Activated naive CD4-positive, alpha-beta T cell treated with Interleukin-2 at 50 U/mL for 16 hours (primary cell): ENCODE results near the gene LMO1.

Experiments used
- DNase-seq: peaks from one replicate; pipeline ENCODE4 v3.0.0-alpha.2; 2020

Gene LMO1

GRCh38 chr11:8242499-8243280, 21.0 kb downstream of the LMO1 start:
- no peak for DNase-seq

GRCh38 chr11:8242118-8242475, 21.6 kb downstream of the LMO1 start:
- DNase-seq = no peak

DNA sequence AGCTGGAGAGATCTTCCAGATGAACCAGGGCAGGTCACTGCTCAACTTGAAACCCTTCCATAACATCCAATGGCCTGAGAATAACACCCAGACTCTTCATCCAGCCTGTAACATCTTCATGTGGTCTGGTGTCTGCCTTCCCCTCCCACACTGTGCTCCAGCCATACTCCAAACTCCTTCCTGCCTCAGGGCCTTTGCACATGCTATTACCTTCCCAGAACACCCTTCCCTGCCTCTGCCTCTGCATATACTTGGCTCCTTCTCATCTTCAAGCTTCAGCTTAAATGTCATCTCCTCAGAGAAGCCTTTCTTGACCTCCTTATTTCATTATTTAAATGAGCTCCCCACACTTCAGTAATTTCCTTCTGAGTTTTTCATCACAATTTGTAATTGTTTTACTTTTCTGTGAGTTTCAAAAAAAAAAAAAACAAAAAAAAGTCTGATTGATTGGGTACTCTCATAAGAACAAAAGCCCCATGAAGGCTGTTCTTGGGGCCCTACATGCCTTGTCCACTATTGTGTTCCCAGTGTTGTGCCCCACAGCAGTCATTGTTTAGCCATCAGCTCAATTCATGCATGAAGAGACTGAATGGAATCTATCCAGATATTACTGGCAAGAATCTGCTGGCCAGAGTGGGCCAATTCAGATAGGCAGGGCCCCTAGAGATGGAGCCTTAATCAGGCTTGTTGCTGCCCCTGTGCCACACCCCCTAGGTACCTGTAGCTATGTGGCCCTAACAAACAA, 22.1 kb downstream of the LMO1 start:
- no peak for DNase-seq

DNA sequence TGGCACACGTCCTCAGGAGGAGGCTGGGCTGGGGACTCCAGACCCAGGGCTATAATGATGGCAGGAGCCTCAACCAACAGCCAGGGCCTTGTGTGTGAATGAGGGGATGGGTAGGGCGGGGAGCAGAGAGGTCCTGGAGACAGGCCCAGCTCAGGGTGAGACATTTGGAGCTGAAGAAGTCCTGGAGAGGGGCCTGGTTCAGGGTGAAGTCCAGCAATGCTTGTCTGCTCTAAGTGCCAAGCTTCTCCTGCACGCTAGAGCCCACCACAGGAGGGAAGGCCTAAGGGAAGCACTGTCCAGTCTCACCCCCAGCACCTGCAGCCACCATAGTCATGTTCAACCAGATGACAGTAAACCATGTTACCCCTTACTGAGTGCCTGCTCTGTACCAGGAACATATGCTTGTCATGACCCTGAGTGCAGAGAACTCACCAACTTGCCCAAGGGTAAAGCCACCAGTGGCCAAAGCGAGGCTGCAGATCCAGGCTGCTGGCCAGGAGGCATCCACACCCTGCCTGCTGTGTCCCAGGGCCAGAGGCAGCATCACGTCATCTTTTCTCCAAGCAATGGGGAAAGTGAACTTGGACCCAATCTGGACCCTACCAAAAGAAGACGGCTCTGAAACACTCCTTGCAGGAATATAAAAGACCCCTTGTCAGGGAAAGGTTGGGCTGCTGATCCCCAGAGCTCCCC, 24.0 kb downstream of the LMO1 start:
- DNase-seq = no peak

- DNase-seq = no peak
These were observed 24.6 kb downstream of the LMO1 start for GRCh38 chr11:8239040-8239439.

DNA sequence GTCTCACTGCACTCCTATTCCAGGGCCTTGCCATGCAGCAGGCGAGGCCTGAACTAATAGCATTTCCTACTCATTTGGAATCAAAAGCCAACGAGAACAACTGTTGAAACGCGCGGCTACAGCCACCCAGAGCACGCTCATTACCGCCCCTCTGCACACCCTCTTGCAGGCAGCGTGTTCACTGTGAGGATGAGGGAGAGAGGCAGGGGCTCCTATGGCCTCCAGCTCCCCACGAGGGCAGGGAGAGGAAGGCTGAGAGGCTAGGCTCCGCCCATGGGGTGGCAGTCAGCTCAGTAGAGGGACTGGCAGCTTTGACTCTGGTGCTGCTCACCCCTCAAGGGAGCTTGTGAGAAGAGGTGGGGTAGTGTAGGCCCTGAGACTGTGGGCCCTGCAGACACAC, 26.2 kb downstream of the LMO1 start:
- no peak for DNase-seq

DNA sequence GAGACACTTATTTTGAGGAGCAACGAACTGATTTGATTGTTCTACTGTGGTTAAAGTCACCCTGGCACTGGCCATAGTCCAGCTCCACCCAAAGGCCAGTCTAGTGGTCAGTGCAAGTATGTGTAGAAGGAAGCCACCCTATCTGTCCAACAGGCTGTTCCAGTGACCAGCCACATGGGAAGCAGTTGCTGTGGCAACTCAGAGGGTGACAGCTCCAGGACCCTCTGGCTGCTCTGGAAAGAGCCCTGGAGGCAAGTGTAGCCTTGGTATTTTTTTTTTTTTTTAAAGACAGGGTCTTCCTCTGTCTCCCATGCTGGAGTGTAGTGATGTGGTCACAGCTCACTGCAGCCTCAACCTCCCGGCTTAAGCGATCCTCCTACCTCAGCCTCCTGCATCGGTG, 27.8 kb downstream of the LMO1 start:
- no peak for DNase-seq

- DNase-seq = no peak
These were observed 28.8 kb downstream of the LMO1 start for GRCh38 chr11:8234910-8235309.

GRCh38 chr11:8234425-8234821, 29.3 kb downstream of the LMO1 start:
- no peak for DNase-seq

DNA sequence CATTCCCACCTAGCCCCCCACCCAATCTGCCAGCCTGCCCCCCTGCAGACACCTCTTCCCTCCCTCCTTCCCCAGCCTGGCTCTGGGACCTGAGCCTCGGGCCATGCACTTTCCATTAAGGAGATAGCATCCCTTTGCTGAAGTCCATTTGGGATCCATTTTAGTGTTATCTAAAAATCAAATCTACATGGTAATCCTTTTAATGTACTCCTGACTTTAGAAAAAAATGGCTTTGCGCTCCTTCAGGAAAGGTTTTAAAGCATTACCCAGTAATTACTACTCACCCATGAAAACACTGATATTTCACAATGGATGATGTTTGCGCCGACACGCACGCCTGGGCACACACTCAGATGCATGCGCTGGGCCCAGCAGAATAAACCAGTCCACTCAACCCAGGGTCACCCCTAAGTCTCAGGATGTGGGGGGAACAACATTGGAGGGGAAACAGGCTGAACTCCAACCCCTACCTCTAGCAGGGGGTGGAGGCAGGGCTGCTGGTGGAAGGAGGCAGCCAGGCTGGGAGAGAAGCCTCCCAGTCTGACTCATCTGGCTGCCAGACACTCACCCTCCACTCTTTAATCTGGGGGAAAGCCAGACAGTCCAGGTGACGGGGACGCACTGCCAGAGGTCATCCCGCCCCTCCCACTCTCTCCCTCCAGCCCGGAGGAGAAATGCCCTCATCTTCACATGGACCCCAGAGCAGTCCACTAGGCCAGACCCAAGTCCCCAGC, 29.8 kb downstream of the LMO1 start:
- no peak for DNase-seq

DNA sequence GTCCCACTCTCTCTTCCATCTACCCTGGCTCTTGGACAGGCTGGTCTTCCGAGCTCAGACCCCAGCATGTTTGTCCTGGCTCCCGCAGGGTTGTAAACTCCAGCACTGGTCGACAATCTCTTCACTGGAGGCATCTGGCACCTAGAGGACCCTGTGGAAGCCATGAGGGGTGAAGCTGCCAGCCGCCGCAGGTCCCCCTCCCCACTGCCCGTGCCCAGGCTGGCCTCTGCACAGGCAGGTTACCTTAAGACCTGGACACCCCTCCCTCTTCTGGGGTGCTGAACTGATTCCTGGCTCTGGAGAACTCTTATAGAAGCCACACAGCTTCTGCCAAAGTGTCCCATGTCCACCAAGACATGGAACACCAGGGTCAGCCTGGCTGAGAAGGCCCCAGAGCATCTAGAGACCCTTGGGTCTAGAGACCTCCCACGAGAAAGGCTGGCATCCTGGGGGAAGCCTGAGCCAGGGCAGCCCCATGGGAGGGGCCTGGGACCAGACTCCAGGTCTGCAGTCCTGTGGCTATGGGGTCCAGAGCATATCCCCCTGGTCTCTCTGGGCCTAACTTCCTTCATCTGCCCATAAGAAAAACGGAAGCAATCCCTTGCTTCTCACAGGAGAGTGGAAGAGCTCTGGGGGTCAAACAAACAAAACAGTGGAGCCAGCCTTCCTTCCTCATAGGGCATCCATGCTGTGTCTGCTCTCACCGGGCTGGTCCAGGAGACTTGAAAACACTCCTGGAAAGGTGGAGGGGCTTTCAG, 30.6 kb downstream of the LMO1 start:
- no peak for DNase-seq

DNA sequence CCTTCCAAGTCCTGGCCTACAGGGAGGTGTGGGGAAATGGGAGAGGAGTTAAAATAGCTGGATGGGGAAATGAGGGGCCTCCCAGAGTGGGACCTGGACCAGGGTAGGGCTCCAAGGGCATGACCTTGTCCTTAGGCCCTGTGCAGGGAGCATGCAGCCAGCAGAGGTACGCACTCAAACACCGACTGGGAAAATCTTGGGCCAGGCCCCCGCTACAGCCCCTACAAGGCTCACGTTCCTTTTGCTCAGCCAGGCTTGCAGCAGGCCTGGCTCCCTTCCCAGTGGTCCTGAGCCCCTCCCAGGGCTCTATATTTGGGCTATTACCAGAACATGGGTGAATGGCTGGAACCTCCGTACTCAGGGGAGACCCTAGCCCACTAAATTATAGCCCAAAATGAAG, 31.3 kb downstream of the LMO1 start:
- no peak for DNase-seq

GRCh38 chr11:8231979-8232378, 31.7 kb downstream of the LMO1 start:
- no peak for DNase-seq

DNA sequence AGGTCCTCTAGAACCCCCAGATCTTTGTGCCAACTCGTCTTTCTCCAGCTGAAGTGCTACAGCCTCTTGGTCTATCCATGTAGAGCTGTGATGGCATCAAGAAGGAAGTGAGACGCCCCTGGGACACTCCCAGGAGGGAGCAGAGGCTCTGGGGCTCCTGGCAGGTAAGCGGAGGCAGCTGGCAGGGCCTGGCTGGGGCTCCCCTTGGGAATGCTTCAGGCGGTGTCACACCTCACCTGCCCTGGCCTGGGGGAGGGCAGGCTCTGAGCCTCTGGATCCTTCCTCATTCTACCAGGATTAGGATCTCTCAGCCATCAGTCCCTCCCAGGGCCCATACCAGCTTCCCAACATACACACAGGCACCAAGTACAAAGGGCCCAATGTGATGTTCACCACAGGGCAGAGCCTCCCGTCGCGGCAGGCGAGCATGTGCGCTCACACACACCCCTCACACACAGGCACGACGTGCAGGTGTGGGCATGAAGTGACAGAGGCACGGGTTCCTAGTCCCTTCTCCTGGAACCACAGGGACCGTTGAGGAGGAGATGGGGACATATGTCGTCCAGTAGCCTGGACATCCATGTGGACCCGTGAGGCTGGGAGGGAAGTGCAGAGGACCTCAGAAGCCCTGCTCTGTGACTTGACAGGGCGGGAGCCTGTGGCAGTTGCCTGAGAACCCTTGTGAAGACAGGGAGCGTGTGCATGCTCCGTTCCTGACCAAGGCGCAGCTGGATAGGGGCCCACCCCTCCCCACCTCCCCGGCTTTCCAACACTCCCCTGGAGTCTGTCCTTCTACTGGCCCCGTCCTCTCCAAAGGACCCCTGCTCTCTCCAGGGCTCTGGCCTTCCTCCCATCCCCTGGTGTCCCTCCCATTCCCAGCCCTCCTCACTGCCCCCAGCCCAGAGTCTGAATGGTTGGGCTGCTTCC, 32.5 kb downstream of the LMO1 start:
- no peak for DNase-seq

DNA sequence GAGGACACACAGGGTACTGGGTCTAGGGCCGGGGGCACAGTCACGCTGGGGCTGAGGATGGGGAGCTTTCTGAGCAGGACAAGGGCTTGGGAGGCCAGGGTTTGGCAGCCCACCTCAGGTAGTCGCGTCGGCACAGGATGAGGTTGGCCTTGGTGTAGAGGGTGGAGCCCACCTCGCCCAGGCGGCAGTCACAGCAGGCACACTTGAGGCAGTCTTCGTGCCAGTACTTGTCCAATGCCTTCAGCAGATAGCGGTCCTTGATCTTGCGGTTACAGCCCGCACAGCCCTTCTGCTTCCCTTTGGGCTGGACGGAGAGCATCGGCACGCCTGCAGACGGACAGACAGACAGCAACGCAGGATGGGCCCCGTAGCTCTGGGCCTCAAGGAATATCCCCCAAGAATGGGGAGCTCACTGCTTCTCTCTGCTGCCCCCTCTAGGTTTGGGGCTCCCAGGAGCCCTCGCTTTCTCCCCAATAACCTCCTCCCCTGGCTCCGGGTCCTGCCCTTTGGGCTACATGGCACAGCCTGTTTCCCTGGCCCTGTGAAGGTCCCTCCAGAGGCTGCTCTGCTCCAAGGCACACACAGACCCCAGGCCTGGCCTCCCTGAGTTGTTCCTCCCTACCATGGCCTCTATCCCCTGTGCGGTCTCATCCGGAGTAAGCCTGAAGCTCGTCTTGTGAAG, 33.4 kb downstream of the LMO1 start:
- no peak for DNase-seq

DNA sequence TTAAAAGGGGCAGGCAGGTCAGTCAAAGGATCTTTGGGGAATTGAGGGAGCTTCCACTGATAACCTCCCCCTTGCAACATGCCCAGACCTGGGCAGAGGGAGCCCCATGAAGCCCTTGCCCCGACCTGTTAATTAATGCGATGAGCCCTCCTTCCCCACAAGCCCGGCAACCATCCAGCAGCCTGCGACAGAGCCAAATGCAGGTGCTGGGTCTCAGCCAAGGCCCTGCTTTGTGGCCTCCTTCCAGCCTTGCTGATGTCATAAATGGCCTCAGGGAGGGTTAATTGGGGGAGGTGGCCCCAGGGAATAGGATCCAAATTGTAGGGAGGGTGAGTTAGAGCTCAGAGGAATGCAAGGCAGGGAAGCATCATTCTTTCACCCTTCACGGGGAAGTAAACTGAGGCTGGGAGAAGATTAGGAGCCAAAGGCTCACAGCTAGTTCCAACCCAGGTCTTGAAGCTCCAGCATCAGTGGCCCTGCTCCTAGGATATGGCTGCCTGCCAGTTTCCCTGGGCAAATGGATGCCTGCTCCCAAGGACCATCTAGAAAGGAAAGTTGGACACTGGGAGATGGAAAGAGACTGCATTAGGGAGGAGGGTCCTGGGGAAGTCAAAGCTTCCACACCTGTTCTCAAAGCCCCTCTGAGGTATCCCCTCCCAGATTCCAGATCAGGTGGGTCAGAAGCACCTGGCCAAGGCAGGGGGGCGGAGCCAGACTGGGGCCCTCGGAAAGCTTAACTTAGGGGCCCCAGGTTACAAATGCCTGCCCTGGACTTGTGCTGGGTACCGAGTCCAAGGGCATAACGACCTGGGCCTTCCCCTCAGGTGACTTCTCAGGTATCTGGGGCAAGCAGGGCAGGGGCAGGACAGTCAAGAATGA, 34.1 kb downstream of the LMO1 start:
- DNase-seq = no peak

DNA sequence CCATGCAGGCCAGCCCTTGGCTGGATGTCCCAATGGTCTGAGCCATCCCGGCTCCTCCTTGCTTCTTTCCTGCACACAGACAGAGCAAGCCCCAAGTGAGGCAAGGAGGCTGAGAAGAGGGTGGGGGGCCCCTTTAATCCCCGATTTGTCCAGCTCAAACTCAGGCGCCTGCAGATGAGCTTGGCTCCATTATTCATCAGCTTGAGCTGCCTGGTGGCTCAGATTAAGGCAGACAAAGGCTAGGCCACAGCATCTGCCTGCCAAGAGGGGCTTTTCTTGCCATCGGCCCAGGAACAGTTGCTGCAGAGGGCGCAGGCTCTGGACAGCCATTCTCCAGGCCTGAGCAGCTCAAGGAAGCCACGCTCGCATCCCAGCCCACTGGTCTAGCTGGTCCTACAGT, 35.4 kb downstream of the LMO1 start:
- DNase-seq = no peak

DNA sequence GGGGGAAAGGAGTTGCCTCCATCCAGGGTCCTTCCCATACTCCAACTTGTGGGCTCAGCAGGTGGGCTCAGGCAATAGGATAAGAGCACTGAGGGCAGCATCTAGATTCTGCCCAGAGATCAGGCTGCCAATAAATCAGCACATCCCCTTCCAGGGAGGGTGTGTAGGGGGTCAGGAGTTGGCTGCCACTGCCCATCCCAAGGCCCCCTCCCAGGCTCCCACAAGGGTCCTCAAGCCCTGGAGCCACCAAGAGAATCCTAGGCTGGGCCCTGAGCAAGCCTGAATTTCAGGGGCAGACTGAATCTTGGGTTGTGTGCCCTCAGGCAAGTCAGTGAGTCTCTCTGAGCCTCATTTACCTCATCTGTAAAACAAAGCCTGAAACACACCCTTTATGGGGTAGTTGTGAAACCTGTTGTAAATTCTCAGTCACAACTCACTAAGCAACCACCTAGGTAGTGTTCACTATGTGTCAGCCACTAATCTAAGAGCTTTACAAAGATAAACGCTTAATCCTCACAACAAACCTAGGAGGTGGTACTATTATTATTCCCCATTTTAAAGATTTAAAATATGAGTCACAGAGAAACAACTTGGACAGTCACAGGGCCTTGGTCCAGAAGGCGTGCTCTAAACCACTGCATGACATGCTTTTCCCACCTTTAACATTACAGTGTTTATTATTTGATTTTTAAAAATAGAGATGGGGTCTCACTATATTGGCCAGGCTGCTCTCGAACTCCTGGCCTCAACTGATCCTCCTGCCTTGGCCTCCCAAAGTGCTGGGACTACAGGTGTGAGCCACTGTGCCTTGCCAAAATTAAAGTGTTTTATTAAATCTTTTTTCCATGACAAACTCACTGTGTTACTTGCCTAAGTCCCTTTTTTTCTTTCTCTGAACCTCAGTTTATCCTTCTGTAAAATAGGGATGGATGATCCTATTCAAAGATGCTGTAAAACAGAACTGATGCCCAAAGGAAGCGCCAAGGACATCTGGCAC, 36.2 kb downstream of the LMO1 start:
- no peak for DNase-seq
